Upper lobe of left lung (tissue), 6 donors: ENCODE measurements around the gene TNXB. TPM values are rescaled to one million over a fixed set of nuclear protein-coding genes. Genes with fewer than 3 reads are reported as not detected.

Experiments used
- ATAC-seq, 2 donors: fragments of 200-7000 bp; cut with Tn5 transposase; one replicate each; pipeline ENCODE4 v1.9.1; 2022; ENCODE audit warnings: mild to moderate bottlenecking in 2 of 2, moderate library complexity in 2 of 2; ENCODE audit not compliant: low FRiP score in 2 of 2
- DNase-seq, 2 donors: peaks; one replicate each; pipeline ENCODE4 v3.0.0-alpha.2; 2019 to 2020
- H3K27ac ChIP-seq, 4 donors: fragments of 200-600 bp; sonication (generic); one replicate each; pipeline ENCODE4 v1.5.1; 2016 to 2019
- H3K27me3 ChIP-seq, 4 donors: fragments of 200-600 bp; sonication (generic); one replicate each; pipeline ENCODE4 v1.5.1; 2017 to 2019
- H3K36me3 ChIP-seq, 4 donors: fragments of 200-600 bp; sonication (generic); one replicate each; pipeline ENCODE4 v1.5.1; 2016 to 2019
- H3K4me1 ChIP-seq, 4 donors: fragments of 200-600 bp; sonication (generic); one replicate each; pipeline ENCODE4 v1.5.1; 2018 to 2019
- H3K4me3 ChIP-seq, 4 donors: fragments of 200-600 bp; sonication (generic); one replicate each; pipeline ENCODE4 v1.5.1; 2017 to 2019; ENCODE audit warnings: mild to moderate bottlenecking in 2 of 4, moderate library complexity in 1 of 4
- H3K9me3 ChIP-seq, 4 donors: fragments of 200-600 bp; sonication (generic); one replicate each; pipeline ENCODE4 v1.5.1; 2018 to 2019
- CTCF ChIP-seq, 6 experiments: fragments of 450-650 bp in 4 of 6; fragments of 200-600 bp in 2 of 6; sonication (generic) in 2 of 6; IDR thresholded peaks; one replicate each; pipeline ENCODE4 v1.5.1; 2016 to 2019; ENCODE audit warnings: antibody characterized with exemption in 6 of 6
- EP300 ChIP-seq, 4 donors: sonication (generic); formaldehyde crosslinking; IDR thresholded peaks; one replicate each; pipeline ENCODE4 v1.5.1; 2017; ENCODE audit warnings: antibody characterized with exemption in 4 of 4, control low read depth in 2 of 4
- POLR2A ChIP-seq, 4 donors: fragments of 450-650 bp; IDR thresholded peaks; one replicate each; pipeline ENCODE4 v1.5.1; 2016 to 2017; ENCODE audit warnings: antibody characterized with exemption in 4 of 4, mild to moderate bottlenecking in 2 of 4
- POLR2AphosphoS5 ChIP-seq, 2 donors: sonication (generic); formaldehyde crosslinking; IDR thresholded peaks; one replicate each; pipeline ENCODE4 v1.5.1; 2017; ENCODE audit warnings: antibody characterized with exemption in 2 of 2
- WGBS, 2 donors: methylation state at CpG; one replicate each; pipeline ENCODE4 v1.1.5; 2017 to 2018; 5-methylcytosine and 5-hydroxymethylcytosine counted together
- total RNA-seq, 6 donors: library from RNA; depleted of rRNA in 4 of 6; stranded (reverse); fragments of >200 nt in 4 of 6; gene quantifications; one replicate each; pipeline versions ENCODE4 v1.1.0 to v1.2.1, GENCODE V29; 2016 to 2021
- donor health status: DM: no; HTN: no; CAD: no; lungs with moderate emphysema.
- donor health status: DM: no; HTN: yes; CAD: no; lungs with severe emphysema.

TNXB gene
- total RNA-seq, 6 donors from 2014 or later: 58.1 to 206 (median 151) TPM

DNA sequence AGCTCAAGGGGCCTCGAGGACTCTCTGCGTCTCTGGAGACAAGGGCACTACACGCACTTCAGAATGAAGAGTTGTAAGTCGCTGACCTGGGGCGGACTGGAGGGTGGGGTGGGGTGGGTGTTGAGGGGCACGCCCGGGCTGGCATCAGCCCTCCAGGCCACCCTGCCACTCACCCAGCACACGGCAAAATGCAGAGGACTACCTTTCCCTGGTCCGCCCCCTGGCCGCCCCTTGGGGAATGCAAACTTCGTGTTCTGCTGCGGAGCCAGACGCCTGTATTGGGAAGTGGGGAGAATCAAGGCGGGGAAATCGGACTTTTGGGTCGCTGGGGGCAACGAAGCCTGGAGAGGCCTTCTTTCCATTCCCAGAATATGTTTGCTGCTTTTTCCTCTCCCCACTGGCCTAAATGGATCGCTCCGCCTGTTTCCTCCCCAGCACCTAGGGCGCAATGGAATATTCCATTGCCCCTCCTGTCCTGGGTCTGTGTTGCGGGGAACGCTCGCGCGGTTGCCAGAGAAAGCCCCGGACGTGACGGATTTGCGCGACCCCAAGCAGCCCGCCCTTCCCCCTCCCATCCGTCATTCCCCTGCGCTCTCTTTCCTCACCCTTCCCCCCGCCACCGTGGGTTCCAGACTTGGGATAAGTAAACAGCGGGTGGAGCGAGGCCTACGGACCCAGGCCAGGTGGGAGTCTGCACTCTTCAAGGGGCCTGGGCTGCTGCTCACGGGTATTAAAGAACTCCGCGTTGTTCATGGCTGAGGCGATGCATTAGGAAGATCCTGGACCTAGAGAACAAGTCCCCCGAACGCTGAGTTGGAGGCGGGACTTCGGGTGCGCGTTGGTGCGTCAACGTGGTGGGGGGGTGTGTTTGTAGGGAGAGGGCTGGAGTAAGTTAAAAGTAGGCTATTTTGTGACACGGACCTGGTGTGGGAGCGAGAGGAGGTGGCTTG is 44.7 kb upstream of the TNXB start, which contains the start of gene PPT2:
Gene PPT2, plus strand, starts transcription at position 578 of the 950 bp plus-strand sequence. CDS start 454 bp downstream, outside the sequence.
- Histone ChIP-seq H3K36me3 (peaks cover 0 to 28% (median 7%) of the 10 kb centered on the region in 4 donors), H3K4me3 (peak within 1 kb of the TSS; percentile 54 to 76 (median 63)), H3K27ac (peak within 1 kb of the TSS; percentile 79 to 87 (median 85)), H3K4me1 (peaks cover 31 to 58% (median 36%) of the 10 kb centered on the region in 4 donors), H3K9me3 (no peaks in the 10 kb centered on the region), H3K27me3 (peaks cover 0 to 22% (median 10%) of the 10 kb centered on the region in 4 donors)
- DNase-seq (peak; percentile 76 to 88), ATAC-seq (peak; percentile 86 to 87)
- 2 to 4% methylated on average over 40 to 50 of the region's 52 CpGs for WGBS, 2 donors
- peak in 1 of 4 donors; percentile 31 for TF ChIP-seq POLR2A (IDR thresholded peaks at IDR 0.05)
- TF ChIP-seq POLR2AphosphoS5 (IDR thresholded peaks at IDR 0.05): peak; percentile 30 to 81
- TF ChIP-seq CTCF (IDR thresholded peaks at IDR 0.05): peak in 2 of 6 experiments; percentile 16 to 20
- peak in 1 of 4 donors; percentile 61 for TF ChIP-seq EP300 (IDR thresholded peaks at IDR 0.05)

GRCh38 chr6:32152769-32153563 is 43.8 kb upstream of the TNXB start:
- TF ChIP-seq POLR2AphosphoS5 (IDR thresholded peaks at IDR 0.05) (no peak), CTCF (IDR thresholded peaks at IDR 0.05) (no peak)
- H3K27ac ChIP-seq: peak overlapping the region; percentile 79 to 87 (median 85)
- H3K27me3 ChIP-seq: peaks cover 0 to 31% (median 14%) of the 10 kb centered on the region in 4 donors
- H3K36me3 ChIP-seq: peaks cover 0 to 21% (median 3%) of the 10 kb centered on the region in 4 donors
- no peaks in the 10 kb centered on the region for H3K9me3 ChIP-seq
- H3K4me1 ChIP-seq: peaks cover 31 to 63% (median 36%) of the 10 kb centered on the region in 4 donors
- H3K4me3 ChIP-seq: peak overlapping the region in 3 of 4 donors; percentile 54 to 76 (median 60)
- ATAC-seq: peak; percentile 53 to 67
- 33 to 51% methylated on average over 35 of the region's 35 CpGs for WGBS, 2 donors
- peak in 1 of 2 donors; percentile 30 for DNase-seq

DNA sequence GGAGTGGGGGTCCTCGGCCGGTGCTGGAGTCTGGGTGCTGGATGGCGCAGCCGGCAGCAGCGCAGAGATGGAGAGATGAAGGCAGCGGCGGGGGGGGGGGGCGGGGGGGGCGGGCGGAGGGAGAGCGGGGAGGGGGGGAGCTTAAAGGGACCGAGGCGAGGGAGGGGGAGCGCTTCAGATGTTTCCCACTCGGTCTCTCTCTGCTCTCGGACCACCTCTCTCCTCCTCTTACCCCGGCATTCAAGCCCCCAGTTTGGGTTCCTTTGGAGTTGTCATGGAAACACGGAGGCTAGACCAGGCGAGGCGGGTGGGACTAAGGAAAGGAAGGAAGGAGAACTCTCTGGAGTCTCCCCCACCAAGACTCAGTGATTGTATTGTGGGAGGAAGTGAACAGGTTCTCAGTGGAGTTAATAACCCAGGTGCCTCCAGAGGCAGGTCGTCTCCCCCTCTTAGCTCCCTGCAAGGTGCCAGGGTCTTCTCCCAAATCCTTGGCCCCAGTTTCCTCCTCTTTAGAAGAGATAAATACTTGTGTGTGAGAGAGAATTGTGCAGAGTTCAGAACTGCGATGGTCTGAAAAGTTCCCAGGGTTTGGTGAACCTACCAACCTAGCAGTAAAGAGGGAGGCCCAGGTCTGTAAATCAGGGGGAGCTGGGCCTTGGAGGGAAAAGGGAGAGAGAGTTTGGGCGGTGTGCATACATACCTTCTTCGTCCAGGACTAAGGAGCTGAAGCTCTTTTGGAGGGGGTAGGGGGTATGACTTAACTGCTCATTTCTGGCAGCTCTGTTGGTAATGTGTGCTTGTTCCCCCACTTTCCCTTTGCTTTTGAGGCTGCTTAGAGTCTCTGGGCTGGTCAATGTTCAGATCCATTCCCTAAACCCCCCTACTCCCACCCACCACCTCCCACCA is 43.0 kb upstream of the TNXB start, which contains the start of gene PRRT1:
Gene PRRT1, minus strand, starts transcription at position 77 of the 906 bp plus-strand sequence. CDS start 112 bp downstream, outside the sequence.
- Histone ChIP-seq H3K27ac (peak within 1 kb of the TSS; percentile 79 to 87 (median 85)), H3K9me3 (no peaks in the 10 kb centered on the region), H3K36me3 (peaks cover 0 to 15% (median 0%) of the 10 kb centered on the region in 4 donors), H3K4me3 (peak within 1 kb of the TSS in 3 of 4 donors; percentile 33 to 76 (median 60)), H3K27me3 (peaks cover 0 to 35% (median 14%) of the 10 kb centered on the region in 4 donors), H3K4me1 (peaks cover 31 to 63% (median 36%) of the 10 kb centered on the region in 4 donors)
- 12 to 13% methylated on average over 12 to 21 of the region's 24 CpGs for WGBS, 2 donors
- DNase-seq (peak in 1 of 2 donors; percentile 37), ATAC-seq (no peak)
- TF ChIP-seq POLR2AphosphoS5 (IDR thresholded peaks at IDR 0.05) (no peak), CTCF (IDR thresholded peaks at IDR 0.05) (no peak), EP300 (IDR thresholded peaks at IDR 0.05) (no peak), POLR2A (IDR thresholded peaks at IDR 0.05) (no peak)
